ENCODE data around the gene TMX4.
"Not testable (repeated sequence)": the region's sequence is repeated elsewhere in the genome, so short reads cannot be mapped to it uniquely, and the experiment has no call there.

The TMX4 gene

GRCh38 chr20:8043687-8044282, 24.2 kb upstream of the TMX4 start:
- peak; percentile 6 to 79 for DNase-seq (ENCODE audit: low read depth in 1 of 2, low spot score in 1 of 2)
- no peak for TF ChIP-seq JUND (IDR thresholded peaks at IDR 0.05; ENCODE audit: low read depth)
- in situ Hi-C loops (cut with HindIII; ENCODE audit: low pct_unique_long_range_greater_than_20kb, low sequenced_read_pairs) = no loop called here

- no peak for TF ChIP-seq JUND (IDR thresholded peaks at IDR 0.05; ENCODE audit: low read depth)
- in situ Hi-C loops (cut with HindIII; ENCODE audit: low pct_unique_long_range_greater_than_20kb, low sequenced_read_pairs) = no loop called here
- peak in 1 of 2 experiments; percentile 26 for DNase-seq (ENCODE audit: low read depth in 1 of 2, low spot score in 1 of 2)
These were observed 19.5 kb upstream of the TMX4 start for GRCh38 chr20:8039042-8039441.

GRCh38 chr20:8036771-8037170, 17.2 kb upstream of the TMX4 start:
- in situ Hi-C loops (cut with HindIII; ENCODE audit: low pct_unique_long_range_greater_than_20kb, low sequenced_read_pairs) = no loop called here
- TF ChIP-seq JUND (IDR thresholded peaks at IDR 0.05; ENCODE audit: low read depth) = no peak
- DNase-seq (ENCODE audit: low read depth in 1 of 2, low spot score in 1 of 2) = no peak

GRCh38 chr20:8033151-8033841, 13.7 kb upstream of the TMX4 start:
- no peak for TF ChIP-seq JUND (IDR thresholded peaks at IDR 0.05; ENCODE audit: low read depth)
- in situ Hi-C loops (cut with HindIII; ENCODE audit: low pct_unique_long_range_greater_than_20kb, low sequenced_read_pairs) = no loop called here
- DNase-seq (ENCODE audit: low read depth in 1 of 2, low spot score in 1 of 2) = no peak

GRCh38 chr20:8032499-8032898, 12.9 kb upstream of the TMX4 start:
- no peak for DNase-seq (ENCODE audit: low read depth in 1 of 2, low spot score in 1 of 2)
- in situ Hi-C loops (cut with HindIII; ENCODE audit: low pct_unique_long_range_greater_than_20kb, low sequenced_read_pairs) = no loop called here
- no peak for TF ChIP-seq JUND (IDR thresholded peaks at IDR 0.05; ENCODE audit: low read depth)

- in situ Hi-C loops (cut with HindIII; ENCODE audit: low pct_unique_long_range_greater_than_20kb, low sequenced_read_pairs); DNase-seq (ENCODE audit: low read depth in 1 of 2, low spot score in 1 of 2): not testable (repeated sequence)
These were observed 12.0 kb upstream of the TMX4 start for GRCh38 chr20:8031539-8031938.

- no peak for TF ChIP-seq JUND (IDR thresholded peaks at IDR 0.05; ENCODE audit: low read depth)
- in situ Hi-C loops (cut with HindIII; ENCODE audit: low pct_unique_long_range_greater_than_20kb, low sequenced_read_pairs) = no loop called here
- DNase-seq (ENCODE audit: low read depth in 1 of 2, low spot score in 1 of 2) = no peak
These were observed 2.1 kb upstream of the TMX4 start for GRCh38 chr20:8021541-8022269.

GRCh38 chr20:8020314-8021079, 936 bp upstream of the TMX4 start:
- no peak for TF ChIP-seq JUND (IDR thresholded peaks at IDR 0.05; ENCODE audit: low read depth)
- in situ Hi-C loops (cut with HindIII; ENCODE audit: low pct_unique_long_range_greater_than_20kb, low sequenced_read_pairs) = no loop called here
- DNase-seq (ENCODE audit: low read depth in 1 of 2, low spot score in 1 of 2) = no peak

DNA sequence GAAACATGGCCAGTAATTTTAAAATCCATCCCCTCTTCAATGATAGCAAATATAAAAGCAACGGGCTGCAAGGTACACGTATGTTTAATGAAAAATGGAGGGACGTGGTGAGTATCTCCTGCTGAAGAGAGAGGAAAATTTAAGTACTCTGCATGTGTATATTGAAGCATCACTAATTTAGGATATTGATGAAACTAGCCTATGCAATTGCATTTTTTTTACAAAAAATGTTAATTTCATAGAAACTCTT, 362 bp upstream of the TMX4 start:
- no peak for DNase-seq (ENCODE audit: low read depth in 1 of 2, low spot score in 1 of 2)
- no peak for TF ChIP-seq JUND (IDR thresholded peaks at IDR 0.05; ENCODE audit: low read depth)
- in situ Hi-C loops (cut with HindIII; ENCODE audit: low pct_unique_long_range_greater_than_20kb, low sequenced_read_pairs) = no loop called here

GRCh38 chr20:8018958-8019245, 659 bp downstream of the TMX4 start:
- DNase-seq (ENCODE audit: low read depth in 1 of 2, low spot score in 1 of 2) = peak; percentile 63 to 78
- in situ Hi-C loops (cut with HindIII; ENCODE audit: low pct_unique_long_range_greater_than_20kb, low sequenced_read_pairs) = no loop called here
- no peak for TF ChIP-seq JUND (IDR thresholded peaks at IDR 0.05; ENCODE audit: low read depth)

GRCh38 chr20:8012724-8013123, 6.8 kb downstream of the TMX4 start:
- in situ Hi-C loops (cut with HindIII; ENCODE audit: low pct_unique_long_range_greater_than_20kb, low sequenced_read_pairs) = no loop called here
- no peak for TF ChIP-seq JUND (IDR thresholded peaks at IDR 0.05; ENCODE audit: low read depth)

GRCh38 chr20:8008733-8009132, 10.8 kb downstream of the TMX4 start:
- no peak for TF ChIP-seq JUND (IDR thresholded peaks at IDR 0.05; ENCODE audit: low read depth)
- no peak for DNase-seq (ENCODE audit: low read depth in 1 of 2, low spot score in 1 of 2)
- in situ Hi-C loops (cut with HindIII; ENCODE audit: low pct_unique_long_range_greater_than_20kb, low sequenced_read_pairs) = no loop called here

More at GRCh38 chr20:8012724-8013123, 6.8 kb downstream of the TMX4 start:
- no peak for DNase-seq (ENCODE audit: low read depth in 1 of 2, low spot score in 1 of 2)

DNA sequence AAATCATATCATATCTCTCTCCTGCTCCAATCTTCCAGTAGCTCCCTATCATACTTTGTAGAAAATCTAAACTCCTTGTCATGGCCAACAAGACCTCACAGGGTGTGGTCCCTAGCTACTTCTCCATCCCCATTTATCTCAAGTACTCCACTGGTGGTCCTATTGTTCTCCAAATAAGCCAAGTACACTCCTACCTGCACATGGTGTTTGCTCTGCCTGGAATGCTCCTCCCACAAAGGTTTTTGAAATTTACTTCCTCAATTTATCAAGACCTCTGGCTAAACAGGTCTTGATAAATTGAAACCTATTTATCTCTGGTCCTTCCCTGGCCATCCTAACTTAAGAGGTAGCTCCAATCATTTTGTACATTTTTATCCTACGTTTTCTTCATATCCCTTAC, 12.1 kb downstream of the TMX4 start:
- no peak for DNase-seq (ENCODE audit: low read depth in 1 of 2, low spot score in 1 of 2)
- in situ Hi-C loops (cut with HindIII; ENCODE audit: low pct_unique_long_range_greater_than_20kb, low sequenced_read_pairs) = no loop called here
- TF ChIP-seq JUND (IDR thresholded peaks at IDR 0.05; ENCODE audit: low read depth) = no peak
